Breast epithelium (tissue), 4 donors: Measurements from ENCODE around the gene KCTD10. TPM values are rescaled to one million over a fixed set of nuclear protein-coding genes. Genes with fewer than 3 reads are reported as not detected.
"Not testable (repeated sequence)": the region's sequence is repeated elsewhere in the genome, so short reads cannot be mapped to it uniquely, and the experiment has no call there.

Experiments
- DNase-seq, 2 donors: peaks; one replicate each; pipeline ENCODE4 v3.0.0-alpha.2; 2019; ENCODE audit warnings: low spot score in 2 of 2
- H3K27ac ChIP-seq, 2 donors: fragments of 200-600 bp; sonication (generic) in 1 of 2; one replicate each; pipeline ENCODE4 v1.5.1; 2016 to 2019; ENCODE audit warnings: mild to moderate bottlenecking in 1 of 2
- H3K27me3 ChIP-seq, 2 donors: fragments of 200-600 bp; sonication (generic) in 1 of 2; one replicate each; pipeline versions ENCODE4 v1.5.1 to v1.6.0; 2017 to 2019; ENCODE audit warnings: control low read depth in 1 of 2, mild to moderate bottlenecking in 1 of 2
- H3K36me3 ChIP-seq: fragments of 200-600 bp; one replicate; pipeline ENCODE4 v1.5.1; 2019
- H3K4me1 ChIP-seq, 2 donors: fragments of 200-600 bp; sonication (generic); one replicate each; pipeline ENCODE4 v1.5.1; 2016 to 2019; ENCODE audit warnings: control low read depth in 1 of 2
- H3K4me3 ChIP-seq, 3 donors: fragments of 200-600 bp; sonication (generic); 1 replicate in 2 of 3; 2 replicates in 1 of 3; pipeline ENCODE4 v1.5.1; 2016 to 2019; ENCODE audit warnings: mild to moderate bottlenecking in 3 of 3, moderate library complexity in 2 of 3
- H3K9me3 ChIP-seq, 2 donors: fragments of 200-600 bp; sonication (generic) in 1 of 2; one replicate each; pipeline ENCODE4 v1.5.1; 2016 to 2019; ENCODE audit warnings: control low read depth in 1 of 2
- CTCF ChIP-seq, 3 donors: fragments of 450-650 bp; IDR thresholded peaks; one replicate each; pipeline ENCODE4 v1.5.1; 2016 to 2017; ENCODE audit warnings: antibody characterized with exemption in 3 of 3, mild to moderate bottlenecking in 3 of 3, moderate library complexity in 3 of 3
- POLR2A ChIP-seq: fragments of 450-650 bp; IDR thresholded peaks from one replicate; pipeline ENCODE4 v1.6.1; 2016; ENCODE audit warnings: antibody characterized with exemption, mild to moderate bottlenecking, moderate library complexity
- POLR2AphosphoS5 ChIP-seq, 3 donors: sonication (generic); formaldehyde crosslinking; IDR thresholded peaks; one replicate each; pipeline ENCODE4 v1.6.1; 2017; ENCODE audit warnings: antibody characterized with exemption in 3 of 3
- intact Hi-C: fragments of 100-400 bp; cut with DNase I; formaldehyde crosslinking; loops from one replicate; pipeline ENCODE4 v1.15.1; 2023; ENCODE audit warnings: low total_unique reads
- total RNA-seq, 3 donors: library from RNA; depleted of rRNA; stranded (reverse); fragments of >200 nt; gene quantifications; one replicate each; pipeline ENCODE4 v1.1.0, GENCODE V29; 2016

KCTD10 gene
- total RNA-seq, 3 donors from 2014 or later: 65.3 to 86.2 (median 70.4) TPM

- intact Hi-C loops: no loop called here
- H3K9me3 ChIP-seq: no peaks in the 10 kb centered on the region
- H3K36me3 ChIP-seq: no peaks in the 10 kb centered on the region
- no peaks in the 10 kb centered on the region for H3K27me3 ChIP-seq
- peak in 1 of 2 donors; percentile 55 for DNase-seq
- H3K27ac ChIP-seq: peak overlapping the region; percentile 58 to 80
- TF ChIP-seq POLR2AphosphoS5 (IDR thresholded peaks at IDR 0.05): no peak
- TF ChIP-seq CTCF (IDR thresholded peaks at IDR 0.05): no peak
- TF ChIP-seq POLR2A: no peak
- H3K4me3 ChIP-seq: no peak overlapping the region
- peaks cover 0 to 2% of the 10 kb centered on the region in 2 donors for H3K4me1 ChIP-seq
These were observed 36.1 kb downstream of the KCTD10 start for GRCh38 chr12:109440851-109441490.

GRCh38 chr12:109439951-109440350 is 37.1 kb downstream of the KCTD10 start:
- H3K27ac ChIP-seq: peak overlapping the region; percentile 52 to 80
- H3K9me3 ChIP-seq, DNase-seq, H3K4me1 ChIP-seq, H3K27me3 ChIP-seq, intact Hi-C loops, H3K4me3 ChIP-seq, H3K36me3 ChIP-seq: not testable (repeated sequence)

- peaks cover 0 to 2% of the 10 kb centered on the region in 2 donors for H3K4me1 ChIP-seq
These were observed 37.9 kb downstream of the KCTD10 start for GRCh38 chr12:109439181-109439580.

GRCh38 chr12:109436188-109436560 is 40.9 kb downstream of the KCTD10 start:
- intact Hi-C loops: no loop called here
- Histone ChIP-seq H3K27ac (no peak overlapping the region), H3K9me3 (no peaks in the 10 kb centered on the region), H3K4me1 (no peaks in the 10 kb centered on the region), H3K4me3 (no peak overlapping the region), H3K27me3 (no peaks in the 10 kb centered on the region), H3K36me3 (no peaks in the 10 kb centered on the region)
- no peak for DNase-seq
- TF ChIP-seq CTCF (IDR thresholded peaks at IDR 0.05) (no peak), POLR2AphosphoS5 (IDR thresholded peaks at IDR 0.05) (no peak), POLR2A (no peak)

More at GRCh38 chr12:109439181-109439580, 37.9 kb downstream of the KCTD10 start:
- intact Hi-C loops: no loop called here
- no peaks in the 10 kb centered on the region for H3K27me3 ChIP-seq
- H3K4me3 ChIP-seq: no peak overlapping the region
- no peak for TF ChIP-seq POLR2A
- TF ChIP-seq CTCF (IDR thresholded peaks at IDR 0.05): no peak
- no peak for TF ChIP-seq POLR2AphosphoS5 (IDR thresholded peaks at IDR 0.05)
- no peaks in the 10 kb centered on the region for H3K36me3 ChIP-seq
- DNase-seq: no peak
- H3K27ac ChIP-seq: peak overlapping the region; percentile 5 to 52
- H3K9me3 ChIP-seq: no peaks in the 10 kb centered on the region

- Histone ChIP-seq H3K27ac (peak overlapping the region in 1 of 2 donors; percentile 13), H3K4me3 (no peak overlapping the region), H3K4me1 (no peaks in the 10 kb centered on the region), H3K27me3 (no peaks in the 10 kb centered on the region), H3K9me3 (no peaks in the 10 kb centered on the region), H3K36me3 (no peaks in the 10 kb centered on the region)
- TF ChIP-seq POLR2AphosphoS5 (IDR thresholded peaks at IDR 0.05) (no peak), POLR2A (no peak), CTCF (IDR thresholded peaks at IDR 0.05) (no peak)
- DNase-seq: no peak
- intact Hi-C loops: no loop called here
These were observed 41.5 kb downstream of the KCTD10 start for GRCh38 chr12:109435428-109436187.
